HepG2 (cell line): ENCODE measurements around the gene MATR3. TPM values are rescaled to one million over a fixed set of nuclear protein-coding genes. Genes with fewer than 3 reads are reported as not detected.

ENCODE experiments used
- ATF5 ChIP-seq: sonication (generic); formaldehyde crosslinking; IDR thresholded peaks from 2 replicates; pipeline ENCODE4 v1.4.0; 2020; ENCODE audit warnings: mild to moderate bottlenecking, low read depth, missing genetic modification reagents
- ATF7-NPFF ChIP-seq: sonication (generic); formaldehyde crosslinking; IDR thresholded peaks from 2 replicates; pipeline ENCODE4 v1.8.1; 2023; ENCODE audit warnings: mild to moderate bottlenecking, low read depth, missing genetic modification reagents, moderate library complexity
- HOXA5 ChIP-seq: sonication (generic); formaldehyde crosslinking; IDR thresholded peaks from 2 replicates; pipeline ENCODE4 v1.4.0; 2020; ENCODE audit warnings: missing genetic modification reagents
- ISL2 ChIP-seq: sonication (generic); formaldehyde crosslinking; IDR thresholded peaks from 2 replicates; pipeline ENCODE4 v1.5.0; 2020; ENCODE audit warnings: missing genetic modification reagents
- KLF12 ChIP-seq: sonication (generic); formaldehyde crosslinking; IDR thresholded peaks from 2 replicates; pipeline ENCODE4 v1.4.0; 2020; ENCODE audit warnings: missing genetic modification reagents, borderline replicate concordance
- MEIS2 ChIP-seq: sonication (generic); formaldehyde crosslinking; IDR thresholded peaks from 2 replicates; pipeline ENCODE4 v1.9.0; 2021; ENCODE audit warnings: mild to moderate bottlenecking, missing genetic modification reagents
- THAP7 ChIP-seq: sonication (generic); formaldehyde crosslinking; IDR thresholded peaks from 2 replicates; pipeline ENCODE4 v1.8.1; 2023; ENCODE audit warnings: mild to moderate bottlenecking, missing genetic modification reagents
- ZBTB3 ChIP-seq: sonication (generic); formaldehyde crosslinking; IDR thresholded peaks from 2 replicates; pipeline ENCODE4 v1.4.0; 2020; ENCODE audit warnings: low read depth, mild to moderate bottlenecking, moderate library complexity, missing genetic modification reagents, borderline replicate concordance
- ZFP1 ChIP-seq: IDR thresholded peaks from 2 replicates; pipeline ENCODE4 v1.6.1; 2016
- ZNF207 ChIP-seq: fragments of 450-650 bp; IDR thresholded peaks from 2 replicates; pipeline ENCODE4 v1.6.1; 2016; ENCODE audit warnings: antibody characterized with exemption, borderline replicate concordance
- ZNF557 ChIP-seq: sonication (generic); formaldehyde crosslinking; IDR thresholded peaks from 2 replicates; pipeline ENCODE4 v1.4.0; 2020; ENCODE audit warnings: missing genetic modification reagents
- ZNF589 ChIP-seq: sonication (generic); formaldehyde crosslinking; conservative IDR thresholded peaks from 2 replicates; pipeline ENCODE4 v1.8.0; 2022; ENCODE audit warnings: mild to moderate bottlenecking, moderate library complexity, missing genetic modification reagents
- ZNF720 ChIP-seq: sonication (generic); formaldehyde crosslinking; IDR thresholded peaks from 2 replicates; pipeline ENCODE4 v1.4.0; 2020; ENCODE audit warnings: missing genetic modification reagents
- ZNF788 ChIP-seq: sonication (generic); formaldehyde crosslinking; IDR thresholded peaks from 2 replicates; pipeline ENCODE4 v1.5.0; 2020; ENCODE audit warnings: mild to moderate bottlenecking, missing genetic modification reagents, borderline replicate concordance
- ZNF891 ChIP-seq: sonication (generic); formaldehyde crosslinking; IDR thresholded peaks from 2 replicates; pipeline ENCODE4 v1.5.0; 2020; ENCODE audit warnings: mild to moderate bottlenecking, missing genetic modification reagents
- ZSCAN21 ChIP-seq: sonication (generic); formaldehyde crosslinking; IDR thresholded peaks from 2 replicates; pipeline ENCODE4 v1.8.0; 2022; ENCODE audit warnings: mild to moderate bottlenecking, missing genetic modification reagents, moderate library complexity, borderline replicate concordance
- polyA plus RNA-seq, 8 experiments: library from polyadenylated mRNA; depleted of rRNA in 3 of 8; stranded (reverse) in 7 of 8; unstranded in 1 of 8; fragments of >200 nt; fragmentation: Illumina TruSeq in 4 of 8; extraction: Trizol in 4 of 8; gene quantifications; 2 replicates each; pipeline versions ENCODE4 v1.2.1 to v1.2.3, GENCODE V29; 2011 to 2016; ENCODE audit warnings: low read depth in 4 of 8, missing spikeins in 1 of 8, mixed read lengths in 1 of 8; ENCODE audit not compliant: insufficient read depth in 1 of 8
- total RNA-seq, 5 experiments: library from RNA; depleted of rRNA; stranded (reverse); fragments of >200 nt; fragmentation: Illumina TruSeq; extraction: Trizol; gene quantifications; 2 replicates each; pipeline ENCODE4 v1.2.3, GENCODE V29; 2016; ENCODE audit warnings: low read depth in 1 of 5
- TF ChIP-seq, protein P1 (sequence below): sonication (generic); formaldehyde crosslinking; IDR thresholded peaks from 2 replicates; pipeline ENCODE4 v1.4.0; 2020; ENCODE audit warnings: missing genetic modification reagents
- TF ChIP-seq, protein P2 (sequence below): IDR thresholded peaks from 2 replicates; pipeline ENCODE4 v1.6.1; 2016
- TF ChIP-seq, protein P3 (sequence below), 2 experiments: fragments of 450-650 bp in 1 of 2; sonication (generic) in 1 of 2; formaldehyde crosslinking; IDR thresholded peaks; 2 replicates each; pipeline versions ENCODE4 v1.5.0 to v1.8.0; 2020 to 2022; ENCODE audit warnings: mild to moderate bottlenecking in 1 of 2, missing genetic modification reagents in 1 of 2
- TF ChIP-seq, protein P4 (sequence below): sonication (generic); formaldehyde crosslinking; conservative IDR thresholded peaks from 2 replicates; pipeline ENCODE4 v1.5.0; 2020; ENCODE audit warnings: missing genetic modification reagents

The MATR3 gene
- total and polyA plus RNA-seq, 2 of the 13 experiments (the other 11 are each of a cell fraction or from before 2014, with no cell fraction given), result 94.2 to 341 TPM

DNA sequence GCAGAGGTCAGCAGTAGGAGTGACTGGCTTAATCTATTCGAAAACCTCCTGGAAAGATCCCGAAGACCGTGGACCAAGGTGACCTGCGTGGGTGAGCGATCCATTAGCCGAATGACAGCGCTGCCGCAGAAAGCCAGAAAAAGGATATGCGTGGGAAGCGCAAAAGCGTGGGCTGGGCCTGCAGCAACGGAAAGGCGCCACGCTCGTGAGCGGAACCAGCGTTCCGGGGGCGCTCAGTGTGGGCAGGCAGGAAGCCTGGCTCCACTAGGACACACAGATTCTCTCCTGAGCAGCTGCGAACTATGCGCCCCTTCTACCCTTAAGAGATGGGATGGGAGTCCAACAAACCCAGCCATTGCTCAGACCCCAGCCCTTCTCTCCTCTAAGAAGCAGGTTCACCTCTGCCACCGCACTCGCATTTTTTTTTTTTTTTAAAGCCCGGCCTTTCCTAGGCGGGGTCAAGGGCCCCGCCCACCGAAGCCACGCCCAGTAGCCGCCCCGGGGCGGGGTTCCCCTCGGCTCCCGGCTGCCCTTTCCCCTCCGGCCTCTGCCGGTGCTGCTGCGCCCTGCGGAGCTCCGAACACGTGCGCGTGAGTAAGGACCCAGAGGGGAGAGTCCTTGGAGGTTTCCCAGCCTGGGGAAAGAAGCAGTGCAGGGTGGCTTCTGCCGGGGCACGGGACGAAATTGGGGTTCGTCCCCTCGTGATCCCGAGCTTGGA lies 19.8 kb upstream of the MATR3 start (continued):
- TF ChIP-seq, protein P1, sequence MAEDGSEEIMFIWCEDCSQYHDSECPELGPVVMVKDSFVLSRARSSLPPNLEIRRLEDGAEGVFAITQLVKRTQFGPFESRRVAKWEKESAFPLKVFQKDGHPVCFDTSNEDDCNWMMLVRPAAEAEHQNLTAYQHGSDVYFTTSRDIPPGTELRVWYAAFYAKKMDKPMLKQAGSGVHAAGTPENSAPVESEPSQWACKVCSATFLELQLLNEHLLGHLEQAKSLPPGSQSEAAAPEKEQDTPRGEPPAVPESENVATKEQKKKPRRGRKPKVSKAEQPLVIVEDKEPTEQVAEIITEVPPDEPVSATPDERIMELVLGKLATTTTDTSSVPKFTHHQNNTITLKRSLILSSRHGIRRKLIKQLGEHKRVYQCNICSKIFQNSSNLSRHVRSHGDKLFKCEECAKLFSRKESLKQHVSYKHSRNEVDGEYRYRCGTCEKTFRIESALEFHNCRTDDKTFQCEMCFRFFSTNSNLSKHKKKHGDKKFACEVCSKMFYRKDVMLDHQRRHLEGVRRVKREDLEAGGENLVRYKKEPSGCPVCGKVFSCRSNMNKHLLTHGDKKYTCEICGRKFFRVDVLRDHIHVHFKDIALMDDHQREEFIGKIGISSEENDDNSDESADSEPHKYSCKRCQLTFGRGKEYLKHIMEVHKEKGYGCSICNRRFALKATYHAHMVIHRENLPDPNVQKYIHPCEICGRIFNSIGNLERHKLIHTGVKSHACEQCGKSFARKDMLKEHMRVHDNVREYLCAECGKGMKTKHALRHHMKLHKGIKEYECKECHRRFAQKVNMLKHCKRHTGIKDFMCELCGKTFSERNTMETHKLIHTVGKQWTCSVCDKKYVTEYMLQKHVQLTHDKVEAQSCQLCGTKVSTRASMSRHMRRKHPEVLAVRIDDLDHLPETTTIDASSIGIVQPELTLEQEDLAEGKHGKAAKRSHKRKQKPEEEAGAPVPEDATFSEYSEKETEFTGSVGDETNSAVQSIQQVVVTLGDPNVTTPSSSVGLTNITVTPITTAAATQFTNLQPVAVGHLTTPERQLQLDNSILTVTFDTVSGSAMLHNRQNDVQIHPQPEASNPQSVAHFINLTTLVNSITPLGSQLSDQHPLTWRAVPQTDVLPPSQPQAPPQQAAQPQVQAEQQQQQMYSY (CRISPR knock-in tag), result no peak
- TF ChIP-seq, protein P2, sequence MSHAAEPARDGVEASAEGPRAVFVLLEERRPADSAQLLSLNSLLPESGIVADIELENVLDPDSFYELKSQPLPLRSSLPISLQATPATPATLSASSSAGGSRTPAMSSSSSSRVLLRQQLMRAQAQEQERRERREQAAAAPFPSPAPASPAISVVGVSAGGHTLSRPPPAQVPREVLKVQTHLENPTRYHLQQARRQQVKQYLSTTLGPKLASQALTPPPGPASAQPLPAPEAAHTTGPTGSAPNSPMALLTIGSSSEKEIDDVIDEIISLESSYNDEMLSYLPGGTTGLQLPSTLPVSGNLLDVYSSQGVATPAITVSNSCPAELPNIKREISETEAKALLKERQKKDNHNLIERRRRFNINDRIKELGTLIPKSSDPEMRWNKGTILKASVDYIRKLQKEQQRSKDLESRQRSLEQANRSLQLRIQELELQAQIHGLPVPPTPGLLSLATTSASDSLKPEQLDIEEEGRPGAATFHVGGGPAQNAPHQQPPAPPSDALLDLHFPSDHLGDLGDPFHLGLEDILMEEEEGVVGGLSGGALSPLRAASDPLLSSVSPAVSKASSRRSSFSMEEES (CRISPR knock-in tag), result peak; percentile 63
- no peak for TF ChIP-seq ZSCAN21 (CRISPR knock-in tag)
- peak; percentile 85 for TF ChIP-seq HOXA5 (CRISPR knock-in tag)
- TF ChIP-seq ZBTB3 (CRISPR knock-in tag), result 0 out of 2 replicates have a peak, but pooled peaks have one; percentile 32
- TF ChIP-seq THAP7 (CRISPR knock-in tag), result no peak
- TF ChIP-seq, protein P3, sequence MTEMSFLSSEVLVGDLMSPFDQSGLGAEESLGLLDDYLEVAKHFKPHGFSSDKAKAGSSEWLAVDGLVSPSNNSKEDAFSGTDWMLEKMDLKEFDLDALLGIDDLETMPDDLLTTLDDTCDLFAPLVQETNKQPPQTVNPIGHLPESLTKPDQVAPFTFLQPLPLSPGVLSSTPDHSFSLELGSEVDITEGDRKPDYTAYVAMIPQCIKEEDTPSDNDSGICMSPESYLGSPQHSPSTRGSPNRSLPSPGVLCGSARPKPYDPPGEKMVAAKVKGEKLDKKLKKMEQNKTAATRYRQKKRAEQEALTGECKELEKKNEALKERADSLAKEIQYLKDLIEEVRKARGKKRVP (CRISPR knock-in tag; IDR thresholded peaks at IDR 0.05), result 0 out of 4 replicates have a peak, but pooled peaks of 1 of the 2 experiments have one; percentile 30
- TF ChIP-seq, protein P4, sequence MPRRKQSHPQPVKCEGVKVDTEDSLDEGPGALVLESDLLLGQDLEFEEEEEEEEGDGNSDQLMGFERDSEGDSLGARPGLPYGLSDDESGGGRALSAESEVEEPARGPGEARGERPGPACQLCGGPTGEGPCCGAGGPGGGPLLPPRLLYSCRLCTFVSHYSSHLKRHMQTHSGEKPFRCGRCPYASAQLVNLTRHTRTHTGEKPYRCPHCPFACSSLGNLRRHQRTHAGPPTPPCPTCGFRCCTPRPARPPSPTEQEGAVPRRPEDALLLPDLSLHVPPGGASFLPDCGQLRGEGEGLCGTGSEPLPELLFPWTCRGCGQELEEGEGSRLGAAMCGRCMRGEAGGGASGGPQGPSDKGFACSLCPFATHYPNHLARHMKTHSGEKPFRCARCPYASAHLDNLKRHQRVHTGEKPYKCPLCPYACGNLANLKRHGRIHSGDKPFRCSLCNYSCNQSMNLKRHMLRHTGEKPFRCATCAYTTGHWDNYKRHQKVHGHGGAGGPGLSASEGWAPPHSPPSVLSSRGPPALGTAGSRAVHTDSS (CRISPR knock-in tag), result no peak
- no peak; the same call in 1 of the 2 replicates for TF ChIP-seq ZNF557 (CRISPR knock-in tag)
- no peak; the same call in 1 of the 2 replicates for TF ChIP-seq ZNF891 (CRISPR knock-in tag)
- TF ChIP-seq ATF7-NPFF (CRISPR knock-in tag), result peak; percentile 40; the same call in 1 of the 2 replicates
- no peak for TF ChIP-seq MEIS2
- peak; percentile 55; the same call in 1 of the 2 replicates for TF ChIP-seq ISL2
- TF ChIP-seq KLF12 (CRISPR knock-in tag), result 0 out of 2 replicates have a peak, but pooled peaks have one; percentile 27
- no peak for TF ChIP-seq ZNF207
- no peak for TF ChIP-seq ZFP1 (CRISPR knock-in tag)
- no peak for TF ChIP-seq ZNF720 (CRISPR knock-in tag)
- TF ChIP-seq ATF5 (CRISPR knock-in tag), result 0 out of 2 replicates have a peak, but pooled peaks have one; percentile 57
- TF ChIP-seq ZNF788 (CRISPR knock-in tag), result peak; percentile 25; the same call in 1 of the 2 replicates
- TF ChIP-seq ZNF589 (CRISPR knock-in tag), result no peak; the same call in 1 of the 2 replicates
